ENCODE measurements around the gene HIC1.

DNA sequence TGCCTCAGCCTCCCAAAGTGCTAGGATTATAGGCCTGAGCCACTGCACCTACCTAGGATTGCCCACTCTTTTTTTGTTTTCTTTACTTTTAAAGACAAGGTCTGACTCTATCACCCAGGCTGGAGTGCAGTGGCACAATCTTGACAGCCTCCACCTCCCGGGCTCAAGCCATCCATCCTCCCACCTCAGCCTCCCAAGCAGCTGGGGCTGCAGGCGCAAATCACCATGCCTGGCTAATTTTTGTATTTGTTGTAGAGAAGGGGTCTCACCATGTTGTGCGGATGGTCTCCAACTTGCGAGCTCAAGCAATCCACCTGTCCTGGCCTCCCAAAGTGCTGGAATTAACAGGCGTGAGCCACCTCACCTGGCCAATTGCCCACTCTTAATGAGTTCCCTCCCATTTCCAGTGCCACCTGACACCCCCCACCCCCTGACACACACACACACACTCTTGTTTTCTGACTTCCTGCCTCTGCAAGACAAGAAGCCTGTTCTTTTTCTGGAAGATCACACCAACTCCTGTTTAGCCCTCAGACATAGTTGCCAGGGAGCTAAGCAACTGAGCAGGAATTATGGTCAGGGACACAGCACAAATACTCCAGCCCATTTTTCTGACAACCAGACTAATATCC lies 10.5 kb upstream of the HIC1 start:
- no peak for TF ChIP-seq CTCF (IDR thresholded peaks at IDR 0.05)
- TF ChIP-seq POLR2AphosphoS5 (IDR thresholded peaks at IDR 0.05) = no peak

Measured in suprapubic skin (tissue), 3 donors.